Measurements from ENCODE around the gene SPATA13.
"Not testable (repeated sequence)": the region's sequence is repeated elsewhere in the genome, so short reads cannot be mapped to it uniquely, and the experiment has no call there.

GRCh38 chr13:24122045-24122444 is 38.5 kb upstream of the SPATA13 start:
- TF ChIP-seq, protein P1, sequence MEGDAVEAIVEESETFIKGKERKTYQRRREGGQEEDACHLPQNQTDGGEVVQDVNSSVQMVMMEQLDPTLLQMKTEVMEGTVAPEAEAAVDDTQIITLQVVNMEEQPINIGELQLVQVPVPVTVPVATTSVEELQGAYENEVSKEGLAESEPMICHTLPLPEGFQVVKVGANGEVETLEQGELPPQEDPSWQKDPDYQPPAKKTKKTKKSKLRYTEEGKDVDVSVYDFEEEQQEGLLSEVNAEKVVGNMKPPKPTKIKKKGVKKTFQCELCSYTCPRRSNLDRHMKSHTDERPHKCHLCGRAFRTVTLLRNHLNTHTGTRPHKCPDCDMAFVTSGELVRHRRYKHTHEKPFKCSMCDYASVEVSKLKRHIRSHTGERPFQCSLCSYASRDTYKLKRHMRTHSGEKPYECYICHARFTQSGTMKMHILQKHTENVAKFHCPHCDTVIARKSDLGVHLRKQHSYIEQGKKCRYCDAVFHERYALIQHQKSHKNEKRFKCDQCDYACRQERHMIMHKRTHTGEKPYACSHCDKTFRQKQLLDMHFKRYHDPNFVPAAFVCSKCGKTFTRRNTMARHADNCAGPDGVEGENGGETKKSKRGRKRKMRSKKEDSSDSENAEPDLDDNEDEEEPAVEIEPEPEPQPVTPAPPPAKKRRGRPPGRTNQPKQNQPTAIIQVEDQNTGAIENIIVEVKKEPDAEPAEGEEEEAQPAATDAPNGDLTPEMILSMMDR (IDR thresholded peaks at IDR 0.05): not testable (repeated sequence)
- not testable (repeated sequence) for TF ChIP-seq POLR2A (IDR thresholded peaks at IDR 0.05); POLR2AphosphoS5 (IDR thresholded peaks at IDR 0.05; ENCODE audit: insufficient read depth in 1 of 2, low read depth in 1 of 2)

Measured in vagina (tissue), 2 donors.